LNCaP clone FGC (cell line): ENCODE results near the gene FBXL20.
"Not testable (repeated sequence)": the region's sequence is repeated elsewhere in the genome, so short reads cannot be mapped to it uniquely, and the experiment has no call there.

Source experiments
- DNase-seq: peaks from one replicate; pipeline ENCODE4 v3.0.0-alpha.2; 2011; ENCODE audit warnings: low read depth
- H3K4me3 ChIP-seq: 2 replicates; pipeline ENCODE4 v1.5.1; 2011; ENCODE audit warnings: mild to moderate bottlenecking, low read depth, low read length, control low read depth
- CTCF ChIP-seq: IDR thresholded peaks from 2 replicates; pipeline ENCODE4 v1.5.1; 2012; ENCODE audit warnings: mild to moderate bottlenecking; ENCODE audit not compliant: control insufficient read depth, insufficient read depth; ENCODE audit errors: extremely low read depth

Gene FBXL20

DNA sequence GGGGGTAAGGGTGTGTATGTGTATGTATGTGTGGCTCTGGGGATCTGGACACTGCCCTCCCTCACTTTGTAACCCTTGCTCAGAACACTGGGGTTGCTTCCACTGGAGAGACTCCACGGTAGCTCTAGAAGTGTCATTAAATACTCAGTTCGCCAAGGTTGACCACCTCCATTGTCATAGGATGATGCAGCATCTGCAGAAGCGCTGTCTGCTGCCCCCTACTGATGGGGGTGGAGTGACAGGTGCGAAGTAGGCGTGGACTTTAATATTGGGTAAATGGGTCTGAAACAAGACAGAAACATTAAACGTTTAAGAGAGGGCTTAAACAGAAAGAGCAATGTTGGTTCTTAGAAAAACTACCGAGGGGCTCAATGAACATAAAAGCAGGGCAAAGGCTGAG lies 140.1 kb downstream of the FBXL20 start:
- peak; percentile 11; the same call in 1 of the 2 replicates for TF ChIP-seq CTCF
- H3K4me3 ChIP-seq = no peak overlapping the region
- no peak for DNase-seq

DNA sequence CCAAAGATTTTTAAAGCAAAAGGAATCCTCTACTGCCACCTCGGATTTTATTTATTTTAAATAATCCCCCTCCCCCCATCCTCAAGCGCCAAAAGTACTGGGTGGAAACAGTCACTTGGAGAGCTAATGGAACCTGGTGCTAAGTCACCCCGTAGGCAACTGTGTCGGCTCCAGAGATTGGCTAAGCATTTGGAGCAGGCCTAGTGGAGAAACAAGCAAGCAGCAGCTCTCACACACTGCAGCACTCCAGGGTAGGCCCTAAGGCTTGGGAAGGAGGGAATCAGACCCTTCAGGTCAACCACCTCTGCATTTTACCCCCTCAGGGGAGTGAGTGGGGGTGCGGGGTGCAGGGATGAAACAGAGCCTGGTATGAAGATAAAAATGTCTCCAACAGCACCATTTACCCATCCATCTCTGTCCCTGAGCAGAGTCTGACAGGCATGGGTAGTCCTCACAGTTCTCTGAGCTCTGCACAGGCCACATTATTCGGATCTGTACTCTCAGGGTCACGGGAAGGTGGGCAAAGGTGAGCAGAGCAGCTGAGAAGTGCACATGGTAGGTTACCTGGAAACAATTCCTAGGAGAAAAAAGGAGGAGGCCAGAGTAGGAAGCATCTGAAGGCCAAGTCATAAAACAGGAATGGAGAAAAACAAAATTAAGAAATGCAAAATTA lies 148.5 kb downstream of the FBXL20 start:
- no peak overlapping the region for H3K4me3 ChIP-seq
- no peak for TF ChIP-seq CTCF
- no peak for DNase-seq

DNA sequence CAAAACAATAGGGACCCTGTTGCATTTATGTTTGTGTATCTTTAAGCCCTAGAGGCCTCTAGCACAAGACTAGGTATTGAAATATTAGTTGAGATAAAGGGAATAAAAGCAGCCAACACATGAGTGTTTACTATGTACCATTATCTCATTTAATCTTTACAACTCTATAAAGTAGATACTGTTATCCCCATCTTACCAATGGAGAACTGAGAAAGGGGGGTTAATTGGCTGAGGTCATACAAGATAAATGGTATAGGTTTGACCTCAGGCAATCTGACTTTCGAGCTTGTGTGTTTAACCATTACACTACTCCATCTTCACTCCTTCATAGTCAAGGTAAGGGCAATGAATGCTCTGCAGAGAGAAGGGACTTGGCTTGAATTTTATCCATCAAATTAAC lies 149.4 kb downstream of the FBXL20 start:
- no peak for TF ChIP-seq CTCF
- DNase-seq = peak; percentile 72
- no peak overlapping the region for H3K4me3 ChIP-seq

- H3K4me3 ChIP-seq, DNase-seq: not testable (repeated sequence)
These were observed 151.3 kb downstream of the FBXL20 start for GRCh38 chr17:39250076-39250475.

GRCh38 chr17:39246274-39246673 lies 155.2 kb downstream of the FBXL20 start:
- no peak for DNase-seq
- no peak overlapping the region for H3K4me3 ChIP-seq
- TF ChIP-seq CTCF = no peak

DNA sequence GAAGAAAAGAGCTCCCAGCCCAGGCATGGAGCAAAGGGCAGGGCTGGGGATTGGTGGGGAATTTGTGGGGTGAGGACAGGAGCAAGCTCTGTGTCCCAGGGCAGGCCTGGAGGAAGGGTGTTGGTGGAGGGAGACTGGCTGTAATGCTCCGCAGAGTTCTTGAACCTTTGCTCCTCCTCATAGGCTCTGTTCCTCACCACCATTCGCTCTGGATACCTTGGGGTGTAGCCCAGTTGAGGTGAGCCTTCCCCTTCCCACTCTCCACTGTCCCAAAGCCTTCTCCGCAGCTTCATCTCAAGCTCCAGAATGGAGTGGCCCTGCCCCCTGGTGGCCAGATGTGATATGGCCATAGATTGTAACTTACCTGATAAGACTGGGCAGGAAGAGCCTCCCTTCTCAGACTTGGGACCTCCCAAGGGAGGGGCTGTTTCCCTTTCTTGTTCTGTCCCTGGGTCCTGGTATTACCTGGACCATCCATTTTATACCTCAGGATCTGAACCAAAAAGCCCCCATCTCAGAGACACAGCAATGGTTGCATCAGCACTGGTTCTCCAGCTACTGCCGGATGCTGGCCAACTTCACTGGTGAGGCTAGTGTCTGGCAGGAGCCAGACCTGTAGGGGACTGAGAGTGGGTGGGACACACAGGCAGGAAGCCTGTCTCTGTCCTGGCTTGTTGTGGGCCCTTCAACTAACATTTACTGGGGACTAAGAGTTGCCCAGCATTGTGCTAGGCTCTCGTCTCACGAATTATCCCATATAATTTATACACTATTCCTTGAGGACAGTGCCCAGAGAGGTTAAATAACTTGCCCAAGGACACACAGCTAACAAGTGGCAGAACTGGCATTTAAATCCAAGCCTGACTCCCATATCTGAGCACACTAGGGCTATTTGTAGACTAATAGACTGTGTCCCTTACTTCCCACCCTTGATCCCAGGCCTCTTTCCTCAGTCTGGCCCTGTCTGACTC lies 156.5 kb downstream of the FBXL20 start:
- peak; percentile 45 for DNase-seq
- no peak overlapping the region for H3K4me3 ChIP-seq
- peak; percentile 98 for TF ChIP-seq CTCF

GRCh38 chr17:39244016-39244599 lies 157.3 kb downstream of the FBXL20 start:
- no peak for DNase-seq
- TF ChIP-seq CTCF = no peak
- no peak overlapping the region for H3K4me3 ChIP-seq
